Measurements from ENCODE around the gene PXYLP1.

The PXYLP1 gene

DNA sequence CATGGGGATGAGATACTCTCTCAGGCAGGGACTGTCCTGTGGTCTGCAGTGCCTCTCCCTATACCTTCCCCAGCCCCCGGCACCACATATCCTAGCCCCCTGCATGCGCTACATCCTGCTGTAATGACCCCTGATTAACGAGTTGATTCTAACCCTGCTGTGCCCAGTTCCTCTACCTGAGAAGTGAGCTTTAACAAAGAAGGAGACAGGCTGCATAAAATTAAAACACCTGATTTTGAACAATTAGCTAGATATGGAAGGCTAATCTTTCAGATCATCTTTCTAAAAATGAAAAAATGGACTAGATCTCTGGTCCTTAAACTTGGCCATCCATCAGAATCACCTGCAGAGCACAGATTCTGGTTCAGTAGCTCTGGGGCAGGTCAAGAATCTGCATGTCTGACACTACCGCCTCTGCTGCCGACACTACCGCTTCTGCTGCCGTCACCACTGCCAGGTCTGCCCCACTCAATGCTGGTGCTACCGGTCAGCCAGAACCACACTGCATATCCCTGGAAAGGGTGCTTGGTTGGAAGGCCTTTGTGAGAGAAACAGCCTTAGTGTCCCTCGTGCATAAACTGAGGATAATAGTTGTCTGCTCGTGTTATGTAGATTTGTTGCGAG is 103.1 kb downstream of the PXYLP1 start:
- TF ChIP-seq, protein P1, sequence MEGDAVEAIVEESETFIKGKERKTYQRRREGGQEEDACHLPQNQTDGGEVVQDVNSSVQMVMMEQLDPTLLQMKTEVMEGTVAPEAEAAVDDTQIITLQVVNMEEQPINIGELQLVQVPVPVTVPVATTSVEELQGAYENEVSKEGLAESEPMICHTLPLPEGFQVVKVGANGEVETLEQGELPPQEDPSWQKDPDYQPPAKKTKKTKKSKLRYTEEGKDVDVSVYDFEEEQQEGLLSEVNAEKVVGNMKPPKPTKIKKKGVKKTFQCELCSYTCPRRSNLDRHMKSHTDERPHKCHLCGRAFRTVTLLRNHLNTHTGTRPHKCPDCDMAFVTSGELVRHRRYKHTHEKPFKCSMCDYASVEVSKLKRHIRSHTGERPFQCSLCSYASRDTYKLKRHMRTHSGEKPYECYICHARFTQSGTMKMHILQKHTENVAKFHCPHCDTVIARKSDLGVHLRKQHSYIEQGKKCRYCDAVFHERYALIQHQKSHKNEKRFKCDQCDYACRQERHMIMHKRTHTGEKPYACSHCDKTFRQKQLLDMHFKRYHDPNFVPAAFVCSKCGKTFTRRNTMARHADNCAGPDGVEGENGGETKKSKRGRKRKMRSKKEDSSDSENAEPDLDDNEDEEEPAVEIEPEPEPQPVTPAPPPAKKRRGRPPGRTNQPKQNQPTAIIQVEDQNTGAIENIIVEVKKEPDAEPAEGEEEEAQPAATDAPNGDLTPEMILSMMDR (IDR thresholded peaks at IDR 0.05; ENCODE audit: low read depth, low read length): no peak
- DNase-seq (ENCODE audit: extremely low read depth, low read depth): no peak

DNA sequence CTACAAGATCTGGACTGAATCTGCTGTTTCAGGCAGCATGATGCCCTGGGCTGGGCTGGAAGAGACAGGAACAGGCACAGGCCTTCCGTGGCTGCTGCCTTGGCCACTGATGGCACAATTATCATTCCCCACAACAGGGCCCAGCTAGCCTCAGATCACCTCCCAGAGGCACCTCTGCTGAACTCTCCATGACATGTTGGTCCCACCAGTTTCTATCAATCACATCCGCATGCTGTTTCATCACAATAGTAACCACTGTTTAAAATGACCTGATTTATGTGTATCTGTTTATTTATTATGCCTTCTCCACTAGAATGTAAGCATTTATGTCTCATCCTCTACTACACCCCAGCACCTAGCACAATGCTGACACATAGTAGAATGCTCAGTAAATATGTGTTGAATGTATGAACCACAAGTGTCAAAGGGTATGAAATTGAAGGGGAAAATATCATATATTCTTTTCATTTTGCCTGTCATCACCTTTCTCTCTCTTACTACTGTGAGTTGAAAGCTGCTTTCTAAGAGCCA is 104.0 kb downstream of the PXYLP1 start:
- TF ChIP-seq, protein P1 (IDR thresholded peaks at IDR 0.05; ENCODE audit: low read depth, low read length): no peak
- DNase-seq (ENCODE audit: extremely low read depth, low read depth): no peak

DNA sequence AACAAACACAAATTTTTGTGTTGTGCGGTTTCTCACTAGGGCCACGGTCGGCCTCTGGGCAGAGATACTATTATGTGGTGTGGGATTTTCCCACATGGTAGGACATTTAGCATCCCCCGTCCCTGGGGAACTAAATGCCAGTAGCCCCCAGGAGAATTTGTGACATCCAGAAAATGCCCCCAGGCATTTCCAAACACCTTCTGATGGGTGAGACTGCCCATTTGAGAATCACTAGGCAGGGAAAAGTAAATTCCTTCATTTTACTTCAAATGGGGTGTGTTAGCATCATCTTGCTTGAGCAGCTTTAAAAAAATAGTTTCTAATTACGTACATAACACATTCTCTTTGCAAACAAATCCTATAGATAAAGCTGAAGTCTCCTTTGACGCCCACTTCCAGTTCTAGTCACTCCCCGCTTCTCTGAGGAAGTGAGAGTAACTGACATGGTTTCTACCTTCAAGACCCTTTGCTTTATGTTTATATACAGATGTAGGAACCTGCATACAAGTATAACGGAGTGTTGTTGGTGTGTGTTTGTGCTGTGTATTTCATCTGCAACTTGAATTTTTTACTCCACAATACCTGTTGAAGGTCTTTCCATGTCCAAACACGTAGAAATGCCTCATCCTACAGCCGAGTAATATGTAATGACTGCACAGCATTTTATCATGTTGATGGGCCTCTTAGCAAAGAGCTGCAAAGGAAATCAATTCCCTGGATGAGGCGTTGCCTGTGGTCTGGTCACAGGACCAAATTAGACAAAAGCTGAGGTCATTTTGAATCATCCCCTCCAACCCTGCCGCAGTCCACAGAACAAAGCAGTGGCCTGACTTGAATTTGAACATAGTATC is 105.3 kb downstream of the PXYLP1 start:
- TF ChIP-seq, protein P1 (IDR thresholded peaks at IDR 0.05; ENCODE audit: low read depth, low read length): no peak
- DNase-seq (ENCODE audit: extremely low read depth, low read depth): peak; percentile 15

DNA sequence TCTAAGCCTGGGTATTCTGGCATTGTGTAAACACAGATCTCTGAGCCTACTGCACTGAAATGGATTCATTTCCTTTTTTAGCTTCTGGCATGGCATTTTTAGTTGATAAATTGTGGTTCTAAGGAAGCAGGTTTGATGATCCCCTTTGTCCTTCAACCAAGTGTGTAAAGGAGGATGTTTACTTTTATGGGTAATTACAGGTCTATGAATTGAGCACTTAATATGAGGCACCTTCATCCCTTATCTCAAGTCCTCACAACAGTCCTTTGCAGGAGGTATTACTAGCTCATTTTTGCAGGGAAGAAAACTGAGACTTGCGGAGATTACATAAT is 105.9 kb downstream of the PXYLP1 start:
- no peak for DNase-seq (ENCODE audit: extremely low read depth, low read depth)
- TF ChIP-seq, protein P1 (IDR thresholded peaks at IDR 0.05; ENCODE audit: low read depth, low read length): no peak

DNA sequence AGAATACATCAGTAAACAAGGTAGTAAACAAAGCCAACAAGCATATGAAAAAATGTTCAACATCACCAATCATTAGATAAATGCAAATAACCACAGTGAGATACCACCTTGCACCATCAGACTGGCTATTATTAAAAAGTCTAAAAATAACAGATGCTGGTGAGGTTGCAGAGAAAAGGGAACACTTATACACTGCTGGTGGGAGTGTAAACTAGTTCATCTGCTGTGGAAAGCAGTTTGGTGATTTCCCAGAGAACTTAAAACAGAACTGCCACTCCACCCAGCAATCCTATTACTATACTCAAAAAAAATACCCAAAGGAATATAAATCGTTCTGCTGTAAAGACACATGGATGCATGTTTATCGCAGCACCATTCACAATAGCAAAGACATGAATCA is 106.4 kb downstream of the PXYLP1 start:
- TF ChIP-seq, protein P1 (IDR thresholded peaks at IDR 0.05; ENCODE audit: low read depth, low read length): no peak
- no peak for DNase-seq (ENCODE audit: extremely low read depth, low read depth)

DNA sequence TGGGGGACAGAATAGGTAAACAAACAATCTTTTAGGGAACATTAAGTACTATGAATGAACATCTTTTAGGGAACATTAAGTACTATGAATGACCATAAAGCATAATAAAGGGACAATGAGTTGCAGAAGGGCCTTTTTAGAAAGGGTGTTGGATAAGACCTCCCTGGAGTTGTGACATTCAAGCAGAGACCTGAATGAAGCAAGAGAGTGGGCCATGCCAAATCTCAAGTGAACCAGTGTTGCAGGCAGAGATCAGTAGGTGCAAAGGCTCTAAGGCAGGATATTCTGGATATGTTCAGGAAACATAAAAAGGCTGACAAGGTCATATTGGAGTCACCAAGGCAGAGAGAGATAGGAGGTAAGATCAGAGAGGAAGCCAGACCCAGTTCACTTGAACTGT is 107.3 kb downstream of the PXYLP1 start:
- TF ChIP-seq, protein P1 (IDR thresholded peaks at IDR 0.05; ENCODE audit: low read depth, low read length): no peak
- DNase-seq (ENCODE audit: extremely low read depth, low read depth): no peak

DNA sequence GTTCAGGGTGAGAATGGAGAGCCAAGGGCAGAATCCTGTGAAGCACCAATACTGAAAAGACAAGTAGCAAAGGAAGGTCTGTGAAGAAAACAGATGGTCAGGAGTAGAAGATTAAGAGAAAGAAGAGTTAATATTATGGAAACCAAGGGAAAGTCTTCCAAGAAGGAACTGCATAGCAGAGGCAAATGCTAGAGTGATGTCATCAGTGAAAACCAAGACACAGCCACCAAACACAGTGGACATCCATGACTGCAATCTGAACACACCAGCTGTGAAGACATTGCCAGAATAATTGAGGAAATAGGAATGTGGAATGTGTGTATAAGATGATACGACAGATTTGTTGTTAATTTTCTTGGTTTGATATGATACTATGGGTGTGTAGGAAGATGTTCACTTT is 109.9 kb downstream of the PXYLP1 start:
- DNase-seq (ENCODE audit: extremely low read depth, low read depth): no peak
- TF ChIP-seq, protein P1 (IDR thresholded peaks at IDR 0.05; ENCODE audit: low read depth, low read length): no peak
